AG20443 (cell line): Measurements from ENCODE around the gene GALR2.

Experiments used
- DNase-seq: peaks from one replicate; pipeline ENCODE4 v3.0.0; 2012; ENCODE audit warnings: low spot score, mixed read lengths

The GALR2 gene

DNA sequence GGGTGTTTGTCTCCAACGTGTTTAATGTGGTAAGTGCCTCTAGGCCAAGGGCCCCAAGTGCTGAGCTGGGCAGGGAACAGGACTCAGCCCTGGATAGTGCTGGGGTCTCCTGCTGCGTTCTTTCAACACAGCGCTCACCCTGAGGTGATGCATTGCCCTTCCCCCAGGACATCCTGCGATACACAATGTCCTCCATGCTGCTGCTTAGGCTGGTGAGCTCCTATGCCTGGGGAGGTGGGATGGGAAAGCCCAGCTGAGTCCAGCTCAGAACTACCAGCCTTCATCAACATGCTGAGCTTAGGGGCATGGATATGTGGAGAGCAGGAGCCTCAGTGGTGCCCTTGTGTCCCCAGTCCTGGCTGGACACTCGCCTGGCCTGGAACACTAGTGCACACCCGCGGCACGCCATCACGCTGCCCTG, 5.0 kb downstream of the GALR2 start:
- DNase-seq: no peak

DNA sequence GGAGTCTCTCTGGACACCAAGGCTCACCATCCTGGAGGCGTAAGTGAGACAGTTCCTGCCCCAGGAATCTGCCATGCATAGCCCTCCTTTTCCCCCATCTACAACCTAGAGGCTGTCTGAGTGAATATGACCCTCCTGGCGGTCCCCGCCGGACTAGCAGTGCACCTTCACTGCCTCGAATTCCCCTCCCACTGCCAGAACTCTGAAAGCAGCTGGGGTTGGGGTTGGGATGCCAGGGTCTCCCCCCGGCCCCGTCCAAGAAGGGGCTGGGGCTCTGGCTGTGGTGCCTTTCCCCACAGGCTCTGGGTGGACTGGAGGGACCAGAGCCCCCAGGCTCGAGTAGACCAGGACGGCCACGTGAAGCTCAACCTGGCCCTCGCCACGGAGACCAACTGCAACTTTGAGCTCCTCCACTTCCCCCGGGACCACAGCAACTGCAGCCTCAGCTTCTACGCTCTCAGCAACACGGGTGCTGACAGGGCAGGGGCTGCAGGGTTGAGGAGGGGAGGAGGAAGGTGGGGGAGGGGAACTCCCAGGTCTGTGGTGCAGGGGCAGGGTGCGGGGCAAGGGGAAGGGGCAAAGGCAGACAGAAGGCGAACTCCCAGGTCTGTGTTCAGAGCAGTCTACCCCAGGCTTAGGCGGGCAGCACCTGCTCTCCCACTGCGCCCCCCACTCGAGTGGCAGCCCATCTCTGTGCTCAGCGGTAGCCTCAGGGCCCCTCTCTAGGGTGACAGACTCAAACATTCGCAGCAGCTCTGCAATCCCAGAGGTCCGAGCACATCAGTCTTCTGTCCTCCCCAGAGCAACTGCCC, 5.6 kb downstream of the GALR2 start:
- no peak for DNase-seq

DNA sequence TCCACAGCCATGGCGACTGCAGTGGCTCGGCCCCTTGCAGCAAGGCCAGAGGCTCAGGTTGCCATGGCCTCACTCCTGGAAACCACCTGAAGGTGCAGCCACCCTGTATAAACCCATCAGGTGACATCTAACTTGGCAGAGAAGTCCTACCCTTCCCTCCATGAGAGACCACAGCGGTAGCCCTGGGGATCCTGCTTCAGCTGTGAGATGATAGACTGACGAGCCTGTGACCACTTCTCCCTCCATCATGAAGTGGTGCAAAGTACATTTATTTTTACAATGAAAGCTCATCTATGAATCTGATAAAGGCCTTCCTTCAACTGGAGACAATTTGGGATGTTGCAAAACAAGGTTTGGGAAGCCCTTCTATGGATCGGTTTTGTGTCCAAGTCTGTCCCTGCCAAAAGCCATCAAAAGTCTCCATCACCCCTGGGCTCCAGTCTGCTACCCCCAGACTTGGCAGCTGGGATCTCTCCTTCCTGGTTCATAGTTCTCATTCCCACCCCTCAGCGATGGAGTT, 6.2 kb downstream of the GALR2 start:
- DNase-seq: no peak

- DNase-seq: no peak
Measured at GRCh38 chr17:76081295-76082210, 7.0 kb downstream of the GALR2 start.

- DNase-seq: no peak
Measured at GRCh38 chr17:76082326-76083251, 8.0 kb downstream of the GALR2 start.

DNA sequence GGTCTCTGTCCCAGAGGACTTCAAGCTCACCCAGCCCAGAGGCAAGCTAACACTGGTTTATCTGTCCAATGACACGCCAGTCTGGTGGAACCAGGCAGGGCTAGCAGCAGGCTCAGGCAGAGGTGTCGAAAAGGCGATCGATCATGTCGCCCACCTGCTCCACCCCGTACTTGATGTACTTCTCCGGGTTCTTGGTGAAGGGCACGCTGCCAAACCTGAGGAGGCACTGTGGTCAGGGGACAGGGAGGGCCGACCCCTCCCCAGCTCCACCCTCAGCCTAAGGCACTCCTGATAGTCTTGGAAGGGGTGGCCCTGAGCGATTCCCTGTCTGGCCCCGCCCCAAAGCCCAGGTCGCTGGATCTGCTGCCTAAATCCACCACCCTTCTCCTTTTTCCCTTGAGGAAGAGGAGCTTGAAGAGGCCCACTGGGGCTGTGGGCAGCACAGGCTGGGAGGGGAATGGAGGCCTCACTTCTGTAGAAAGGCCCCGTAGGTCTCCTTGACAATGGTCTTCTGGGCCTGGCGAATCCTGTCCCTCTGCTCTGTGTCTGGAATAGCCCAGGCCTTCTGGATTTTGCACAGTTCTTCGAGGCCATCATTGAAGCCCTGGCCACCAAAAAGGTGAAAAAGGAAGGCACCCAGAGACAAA, 9.1 kb downstream of the GALR2 start:
- no peak for DNase-seq

DNA sequence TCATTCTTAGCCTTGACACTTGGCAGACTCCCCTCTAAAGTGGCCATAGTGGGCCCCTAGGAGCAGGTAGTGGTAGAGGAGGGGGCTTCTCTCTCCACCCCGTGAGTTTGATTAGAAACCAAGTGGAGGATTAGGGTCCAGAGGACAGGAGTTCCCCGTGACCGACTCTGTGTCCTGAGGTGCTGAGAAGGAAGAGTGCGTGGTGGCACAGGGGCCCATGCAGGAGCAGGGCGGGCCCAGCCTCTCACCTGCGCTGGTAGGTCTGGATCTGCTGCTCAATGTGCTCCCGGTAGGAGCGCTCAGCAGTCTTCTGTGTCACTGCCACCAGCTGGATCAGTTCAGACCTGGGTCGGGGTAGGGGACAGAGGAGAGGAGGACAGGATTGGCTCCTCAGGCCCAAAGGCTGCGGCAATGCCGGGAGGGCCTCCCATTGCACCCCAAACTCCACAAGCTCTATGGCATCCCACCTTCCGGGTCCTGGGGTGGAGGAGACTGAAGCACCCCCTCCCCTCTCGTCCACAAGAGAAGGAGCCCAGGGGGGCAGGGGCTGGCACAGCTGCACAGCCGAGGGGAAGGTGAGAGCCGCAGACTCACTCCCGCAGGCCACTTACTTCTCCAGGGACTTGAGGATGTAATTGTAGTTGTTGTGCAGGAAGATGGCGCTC, 10.6 kb downstream of the GALR2 start:
- no peak for DNase-seq

- DNase-seq: peak; percentile 3
Measured at GRCh38 chr17:76085731-76086366, 11.3 kb downstream of the GALR2 start.

GRCh38 chr17:76086384-76086783, 11.8 kb downstream of the GALR2 start:
- DNase-seq: peak; percentile 3

DNA sequence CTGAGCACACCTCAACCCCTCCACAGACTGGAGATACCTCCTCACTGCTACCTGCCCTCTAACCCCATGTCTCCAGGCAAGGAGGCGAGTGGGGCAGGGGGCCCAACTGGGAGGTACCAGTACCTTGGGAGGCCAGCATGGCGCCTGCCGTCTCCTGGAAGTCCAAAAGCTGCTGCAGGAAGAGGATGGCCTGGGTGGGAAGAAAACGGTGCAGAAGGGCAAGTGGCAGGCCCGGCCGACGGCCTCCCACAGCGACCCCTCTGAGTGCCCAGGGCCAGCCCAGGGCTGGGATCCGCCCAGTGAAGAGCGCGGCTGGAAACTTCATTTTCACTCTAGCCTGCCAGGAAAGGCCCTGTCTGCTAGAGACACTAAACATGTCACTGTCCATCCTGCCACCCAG, 12.9 kb downstream of the GALR2 start:
- no peak for DNase-seq

DNA sequence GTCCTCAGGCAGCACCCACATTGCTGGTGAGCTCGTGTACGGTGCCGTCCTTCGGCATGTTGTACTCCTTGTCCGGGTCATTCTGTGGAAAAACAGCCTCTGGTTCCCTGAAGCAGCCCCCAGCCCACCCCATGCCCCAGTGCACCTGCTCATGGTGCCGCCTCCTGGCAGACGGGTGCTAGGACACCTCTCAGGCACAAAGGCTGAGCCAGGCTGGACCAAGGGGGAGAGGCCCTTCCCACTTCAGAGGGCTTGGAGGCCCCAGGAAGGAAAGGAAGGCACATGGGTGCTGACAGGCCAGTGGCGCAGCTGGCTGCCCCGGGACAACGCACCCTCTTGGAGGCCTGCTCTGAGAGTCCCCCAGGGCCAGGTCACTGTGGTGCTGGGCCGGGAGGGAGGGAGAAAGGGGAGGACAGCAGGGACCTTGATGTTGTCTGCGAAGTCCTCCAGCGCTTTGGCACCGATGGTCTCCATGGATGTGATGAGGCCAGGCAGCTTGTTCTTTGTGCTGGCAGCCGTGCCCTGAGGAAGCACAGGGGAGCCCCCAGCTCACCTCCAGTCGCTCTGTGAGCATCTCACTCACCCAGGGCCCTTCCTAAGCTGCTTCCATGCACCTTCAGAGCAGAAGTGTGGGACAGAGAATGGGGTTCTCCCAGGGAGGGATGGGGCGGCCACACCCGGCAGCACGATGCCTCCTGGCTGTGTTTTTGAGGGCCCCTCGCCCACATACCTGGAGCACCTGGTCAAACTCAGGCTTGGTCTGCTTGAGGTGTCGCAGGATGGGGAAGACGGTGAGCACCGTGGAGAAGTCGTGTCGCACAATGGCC, 13.7 kb downstream of the GALR2 start:
- peak; percentile 10 for DNase-seq

DNA sequence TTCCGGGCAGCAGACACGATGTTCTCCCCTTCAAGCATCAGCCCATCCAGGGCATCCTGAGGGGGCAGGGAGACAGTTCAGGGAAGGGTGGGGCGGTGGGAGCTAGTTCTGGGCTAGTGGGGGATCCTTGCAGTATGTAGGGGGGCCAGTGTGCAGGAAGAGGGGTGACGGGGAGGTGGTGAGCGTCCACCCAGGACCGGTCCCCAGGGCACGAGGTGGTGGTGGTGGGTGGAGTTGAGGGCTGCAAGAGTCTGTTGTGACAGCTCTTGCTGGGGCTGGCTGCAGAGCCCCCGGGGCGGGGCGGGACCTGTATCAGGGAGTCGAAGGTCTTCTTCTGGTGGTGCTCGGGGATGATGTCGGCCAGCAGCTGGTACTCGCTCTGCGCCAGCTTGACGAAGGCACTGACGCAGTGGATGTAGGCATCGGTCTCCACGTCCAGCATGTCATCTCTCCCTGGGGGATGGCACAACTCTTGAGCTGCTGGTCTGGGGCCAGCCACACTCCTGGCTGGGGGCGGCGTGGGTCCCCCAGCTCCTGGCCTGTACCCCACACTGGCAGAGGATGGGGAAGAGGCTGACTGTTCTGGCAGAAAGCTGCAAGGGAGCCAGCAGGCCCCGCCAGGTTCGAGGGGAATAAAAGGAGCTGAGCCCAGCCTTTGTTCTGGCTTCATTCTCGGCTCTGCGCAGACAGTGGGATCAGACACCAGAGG, 14.4 kb downstream of the GALR2 start:
- DNase-seq: peak; percentile 3

GRCh38 chr17:76089680-76090516, 15.3 kb downstream of the GALR2 start:
- peak; percentile 2 for DNase-seq

DNA sequence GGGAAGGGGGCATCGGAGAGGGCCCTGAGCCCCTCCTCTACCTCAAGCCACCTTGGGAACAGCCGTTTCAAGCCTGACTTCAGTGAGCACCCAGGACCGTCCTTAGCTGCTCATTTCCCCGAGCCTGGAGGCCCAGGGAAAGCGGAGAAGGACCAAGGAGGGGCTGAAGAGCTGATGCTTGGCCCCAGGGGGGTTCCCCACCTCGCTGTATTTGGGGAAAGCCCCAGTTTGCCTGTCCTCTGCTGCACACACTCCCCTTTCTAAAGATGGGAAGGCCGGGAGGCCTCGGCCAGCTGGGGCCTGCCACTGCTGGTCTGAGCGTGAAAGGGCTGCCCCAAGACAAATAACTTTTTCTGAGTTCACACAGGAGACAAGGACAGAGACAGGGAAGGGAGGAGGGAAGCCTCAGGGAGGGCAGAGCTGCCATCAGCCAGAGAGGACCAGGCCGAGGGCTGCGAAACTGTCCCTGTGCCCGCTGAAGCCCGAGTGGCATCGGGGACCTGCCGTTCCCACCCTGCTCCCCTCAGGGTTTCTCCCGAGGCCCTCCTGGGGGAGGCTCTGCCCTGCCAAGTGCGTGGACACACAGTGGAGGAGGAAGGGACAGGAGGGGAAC, 16.0 kb downstream of the GALR2 start:
- peak; percentile 5 for DNase-seq

GRCh38 chr17:76091526-76092286, 17.1 kb downstream of the GALR2 start:
- peak; percentile 3 for DNase-seq
